ENCODE results near the gene DLEC1. TPM values are rescaled to one million over a fixed set of nuclear protein-coding genes. Genes with fewer than 3 reads are reported as not detected.

Gene DLEC1
- total RNA-seq, 4 donors from 2014 or later, result 0.07 to 0.78 (median 0.16) TPM

GRCh38 chr3:38152609-38153008, 113.6 kb downstream of the DLEC1 start:
- Histone ChIP-seq H3K4me1 (no peaks in the 10 kb centered on the region), H3K27ac (no peak overlapping the region), H3K36me3 (no peaks in the 10 kb centered on the region), H3K27me3 (no peaks in the 10 kb centered on the region), H3K9me3 (no peaks in the 10 kb centered on the region), H3K4me3 (no peak overlapping the region)
- TF ChIP-seq EP300 (IDR thresholded peaks at IDR 0.05), result no peak
- no peak for TF ChIP-seq POLR2AphosphoS5 (IDR thresholded peaks at IDR 0.05)
- TF ChIP-seq CTCF (IDR thresholded peaks at IDR 0.05), result no peak
- TF ChIP-seq POLR2A (IDR thresholded peaks at IDR 0.05), result no peak
- ATAC-seq, result no peak
- WGBS, 2 donors (ENCODE audit: low coverage in 1 of 2), result 95% methylated on average over 2 of the region's 2 CpGs; no CpG with 5 or more reads in 1 of the 2 donors

GRCh38 chr3:38153221-38153620, 114.2 kb downstream of the DLEC1 start:
- WGBS, 2 donors (ENCODE audit: low coverage in 1 of 2), result 73 to 100% methylated on average over 1 of the region's 2 CpGs
- no peak for TF ChIP-seq POLR2A (IDR thresholded peaks at IDR 0.05)
- no peak for TF ChIP-seq CTCF (IDR thresholded peaks at IDR 0.05)
- no peak for TF ChIP-seq EP300 (IDR thresholded peaks at IDR 0.05)
- no peak for TF ChIP-seq POLR2AphosphoS5 (IDR thresholded peaks at IDR 0.05)
- no peak overlapping the region for H3K27ac ChIP-seq
- no peaks in the 10 kb centered on the region for H3K27me3 ChIP-seq
- no peaks in the 10 kb centered on the region for H3K36me3 ChIP-seq
- no peak for ATAC-seq
- no peak overlapping the region for H3K4me3 ChIP-seq
- no peaks in the 10 kb centered on the region for H3K4me1 ChIP-seq
- H3K9me3 ChIP-seq, result no peaks in the 10 kb centered on the region

- H3K4me1 ChIP-seq, result no peaks in the 10 kb centered on the region
- no peak overlapping the region for H3K4me3 ChIP-seq
- H3K9me3 ChIP-seq, result no peaks in the 10 kb centered on the region
- no peaks in the 10 kb centered on the region for H3K36me3 ChIP-seq
- 31 to 90% methylated on average over 2 of the region's 2 CpGs for WGBS, 2 donors (ENCODE audit: low coverage in 1 of 2)
- no peak overlapping the region for H3K27ac ChIP-seq
- H3K27me3 ChIP-seq, result no peaks in the 10 kb centered on the region
- ATAC-seq, result peak; percentile 62
- TF ChIP-seq POLR2AphosphoS5 (IDR thresholded peaks at IDR 0.05) (peak; percentile 50), EP300 (IDR thresholded peaks at IDR 0.05) (no peak)
Measured at GRCh38 chr3:38154033-38154494, 115.1 kb downstream of the DLEC1 start.

GRCh38 chr3:38154625-38155255, 115.7 kb downstream of the DLEC1 start:
- no peak overlapping the region for H3K27ac ChIP-seq
- H3K36me3 ChIP-seq, result no peaks in the 10 kb centered on the region
- H3K9me3 ChIP-seq, result no peaks in the 10 kb centered on the region
- no peak overlapping the region for H3K4me3 ChIP-seq
- WGBS, 2 donors (ENCODE audit: low coverage in 1 of 2), result 53 to 73% methylated on average over 2 of the region's 2 CpGs
- no peak for ATAC-seq
- H3K4me1 ChIP-seq, result no peaks in the 10 kb centered on the region
- no peaks in the 10 kb centered on the region for H3K27me3 ChIP-seq
- TF ChIP-seq CTCF (IDR thresholded peaks at IDR 0.05) (no peak), POLR2AphosphoS5 (IDR thresholded peaks at IDR 0.05) (no peak), EP300 (IDR thresholded peaks at IDR 0.05) (no peak), POLR2A (IDR thresholded peaks at IDR 0.05) (no peak)

- 79 to 90% methylated on average over 1 to 2 of the region's 2 CpGs for WGBS, 2 donors (ENCODE audit: low coverage in 1 of 2)
- TF ChIP-seq EP300 (IDR thresholded peaks at IDR 0.05) (no peak), POLR2A (IDR thresholded peaks at IDR 0.05) (no peak), CTCF (IDR thresholded peaks at IDR 0.05) (no peak), POLR2AphosphoS5 (IDR thresholded peaks at IDR 0.05) (no peak)
- Histone ChIP-seq H3K27ac (no peak overlapping the region), H3K4me1 (no peaks in the 10 kb centered on the region), H3K4me3 (no peak overlapping the region), H3K36me3 (no peaks in the 10 kb centered on the region), H3K27me3 (no peaks in the 10 kb centered on the region), H3K9me3 (no peaks in the 10 kb centered on the region)
- ATAC-seq, result no peak
Measured at GRCh38 chr3:38155825-38156224, 116.8 kb downstream of the DLEC1 start.

All from gastroesophageal sphincter (tissue), 4 donors.